Measurements from ENCODE around the gene IFT25. TPM values are rescaled to one million over a fixed set of nuclear protein-coding genes. Genes with fewer than 3 reads are reported as not detected.
"Not testable (repeated sequence)": the region's sequence is repeated elsewhere in the genome, so short reads cannot be mapped to it uniquely, and the experiment has no call there.

Gene IFT25
- total RNA-seq, 3 donors from 2014 or later, result 20.8 to 27.7 (median 23.3) TPM

- intact Hi-C loops (cut with DNase I; ENCODE audit: low total_unique reads), result loop anchor here (2.0 kb wide), 1 partner anchor 57 kb away; the partner anchor contains the start of gene LRRC42
- Histone ChIP-seq H3K36me3 (no peaks in the 10 kb centered on the region), H3K9me3 (no peaks in the 10 kb centered on the region), H3K27ac (peak within 1 kb of the TSS; percentile 86), H3K4me1 (peaks cover 0 to 4% of the 10 kb centered on the region in 2 donors), H3K27me3 (no peaks in the 10 kb centered on the region), H3K4me3 (peak within 1 kb of the TSS; percentile 73 to 94 (median 89))
- TF ChIP-seq POLR2A (IDR thresholded peaks at IDR 0.05), result no peak
- TF ChIP-seq POLR2AphosphoS5 (IDR thresholded peaks at IDR 0.05), result peak; percentile 29 to 69 (median 40)
- TF ChIP-seq CTCF (IDR thresholded peaks at IDR 0.05), result no peak
- DNase-seq (ENCODE audit: low spot score in 2 of 2), result peak; percentile 86 to 89
These were observed 55.9 kb downstream of the IFT25 start, which contains the start of gene YIPF1 for GRCh38 chr1:53889304-53890298. YIPF1 (minus strand) TSS chr1:53889797; CDS start chr1:53888937, 860 bp downstream.

- no peak for DNase-seq (ENCODE audit: low spot score in 2 of 2)
- Histone ChIP-seq H3K27ac (peak overlapping the region; percentile 86), H3K36me3 (no peaks in the 10 kb centered on the region), H3K27me3 (no peaks in the 10 kb centered on the region), H3K4me3 (peak overlapping the region; percentile 73 to 94 (median 89)), H3K9me3 (no peaks in the 10 kb centered on the region), H3K4me1 (peaks cover 0 to 4% of the 10 kb centered on the region in 2 donors)
- intact Hi-C loops (cut with DNase I; ENCODE audit: low total_unique reads), result loop anchor here (2.0 kb wide), 1 partner anchor 58 kb away; the partner anchor contains the start of gene LRRC42
- TF ChIP-seq CTCF (IDR thresholded peaks at IDR 0.05) (no peak), POLR2A (IDR thresholded peaks at IDR 0.05) (no peak), POLR2AphosphoS5 (IDR thresholded peaks at IDR 0.05) (no peak)
These were observed 56.8 kb downstream of the IFT25 start for GRCh38 chr1:53888681-53889080.

- H3K4me1 ChIP-seq; DNase-seq (ENCODE audit: low spot score in 2 of 2); H3K36me3 ChIP-seq; H3K4me3 ChIP-seq; H3K27ac ChIP-seq; intact Hi-C loops (cut with DNase I; ENCODE audit: low total_unique reads); H3K27me3 ChIP-seq; H3K9me3 ChIP-seq: not testable (repeated sequence)
These were observed 61.9 kb downstream of the IFT25 start for GRCh38 chr1:53883600-53883999.

- H3K9me3 ChIP-seq; H3K27me3 ChIP-seq; H3K27ac ChIP-seq; H3K4me1 ChIP-seq; intact Hi-C loops (cut with DNase I; ENCODE audit: low total_unique reads); DNase-seq (ENCODE audit: low spot score in 2 of 2); H3K4me3 ChIP-seq; H3K36me3 ChIP-seq: not testable (repeated sequence)
These were observed 63.6 kb downstream of the IFT25 start for GRCh38 chr1:53881853-53882252.

- no peak for DNase-seq (ENCODE audit: low spot score in 2 of 2)
- intact Hi-C loops (cut with DNase I; ENCODE audit: low total_unique reads), result no loop called here
- TF ChIP-seq CTCF (IDR thresholded peaks at IDR 0.05) (peak in 2 of 3 donors; percentile 45 to 62), POLR2AphosphoS5 (IDR thresholded peaks at IDR 0.05) (no peak), POLR2A (IDR thresholded peaks at IDR 0.05) (no peak)
- no peaks in the 10 kb centered on the region for H3K4me1 ChIP-seq
- no peaks in the 10 kb centered on the region for H3K9me3 ChIP-seq
- no peaks in the 10 kb centered on the region for H3K36me3 ChIP-seq
- no peaks in the 10 kb centered on the region for H3K27me3 ChIP-seq
- no peak overlapping the region for H3K4me3 ChIP-seq
- no peak overlapping the region for H3K27ac ChIP-seq
These were observed 66.9 kb downstream of the IFT25 start for GRCh38 chr1:53878492-53879105.

GRCh38 chr1:53875150-53875549 lies 70.3 kb downstream of the IFT25 start:
- H3K36me3 ChIP-seq; DNase-seq (ENCODE audit: low spot score in 2 of 2); H3K27me3 ChIP-seq; intact Hi-C loops (cut with DNase I; ENCODE audit: low total_unique reads); H3K4me1 ChIP-seq; H3K9me3 ChIP-seq; H3K4me3 ChIP-seq; H3K27ac ChIP-seq: not testable (repeated sequence)
